Measurements from ENCODE around the gene PIGC. TPM values are rescaled to one million over a fixed set of nuclear protein-coding genes. Genes with fewer than 3 reads are reported as not detected.

The PIGC gene
- total and polyA plus RNA-seq, 12 donors = 19.7 to 33.6 (median 25.2) TPM

GRCh38 chr1:172470149-172470548 lies 26.3 kb upstream of the PIGC start:
- intact Hi-C loops (cut with DNase I) = no loop called here
- no peak for DNase-seq
- 77 to 82% (median 81%) methylated on average over 2 of the region's 2 CpGs for WGBS, 4 donors

GRCh38 chr1:172469717-172470116 lies 25.8 kb upstream of the PIGC start:
- TF ChIP-seq POLR2A (IDR thresholded peaks at IDR 0.05) (no peak), CTCF (IDR thresholded peaks at IDR 0.05) (no peak)
- intact Hi-C loops (cut with DNase I) = no loop called here
- H3K27me3 ChIP-seq = no peaks in the 10 kb centered on the region
- DNase-seq = no peak
- no peak overlapping the region for H3K4me3 ChIP-seq
- peaks cover 0 to 6% of the 10 kb centered on the region in 2 donors for H3K4me1 ChIP-seq (replicated peaks in 1 of 2)
- H3K36me3 ChIP-seq (replicated peaks in 1 of 2) = no peaks in the 10 kb centered on the region
- no peak overlapping the region for H3K27ac ChIP-seq
- no peaks in the 10 kb centered on the region for H3K9me3 ChIP-seq (replicated peaks in 1 of 3)
- WGBS, 4 donors = 60 to 79% (median 73%) methylated on average over 3 of the region's 3 CpGs

More at GRCh38 chr1:172470149-172470548, 26.3 kb upstream of the PIGC start:
- TF ChIP-seq POLR2A (IDR thresholded peaks at IDR 0.05) = no peak
- no peak for TF ChIP-seq CTCF (IDR thresholded peaks at IDR 0.05)
- Histone ChIP-seq H3K4me3 (no peak overlapping the region), H3K36me3 (replicated peaks in 1 of 2) (no peaks in the 10 kb centered on the region), H3K9me3 (replicated peaks in 1 of 3) (no peaks in the 10 kb centered on the region), H3K27me3 (no peaks in the 10 kb centered on the region), H3K4me1 (replicated peaks in 1 of 2) (peaks cover 0 to 6% of the 10 kb centered on the region in 2 donors), H3K27ac (no peak overlapping the region)

- Histone ChIP-seq H3K4me3 (no peak overlapping the region), H3K27me3 (no peaks in the 10 kb centered on the region), H3K9me3 (replicated peaks in 1 of 3) (no peaks in the 10 kb centered on the region), H3K36me3 (replicated peaks in 1 of 2) (no peaks in the 10 kb centered on the region), H3K4me1 (replicated peaks in 1 of 2) (peaks cover 0 to 6% of the 10 kb centered on the region in 2 donors), H3K27ac (no peak overlapping the region)
- no peak for DNase-seq
- TF ChIP-seq CTCF (IDR thresholded peaks at IDR 0.05) (no peak), POLR2A (IDR thresholded peaks at IDR 0.05) (no peak)
- intact Hi-C loops (cut with DNase I) = no loop called here
- WGBS, 4 donors = 89 to 91% (median 89%) methylated on average over 5 of the region's 5 CpGs
Observed at GRCh38 chr1:172468296-172468695, 24.4 kb upstream of the PIGC start.

GRCh38 chr1:172467446-172467845 lies 23.6 kb upstream of the PIGC start:
- H3K27me3 ChIP-seq = no peaks in the 10 kb centered on the region
- intact Hi-C loops (cut with DNase I) = no loop called here
- H3K36me3 ChIP-seq (replicated peaks in 1 of 2) = no peaks in the 10 kb centered on the region
- no peak overlapping the region for H3K4me3 ChIP-seq
- 55 to 79% (median 56%) methylated on average over 3 of the region's 3 CpGs for whole genome bisulfite sequencing, 4 donors
- no peaks in the 10 kb centered on the region for H3K4me1 ChIP-seq (replicated peaks in 1 of 2)
- no peak for DNase-seq
- H3K9me3 ChIP-seq (replicated peaks in 1 of 3) = no peaks in the 10 kb centered on the region
- TF ChIP-seq POLR2A (IDR thresholded peaks at IDR 0.05) = no peak
- no peak for TF ChIP-seq CTCF (IDR thresholded peaks at IDR 0.05)
- H3K27ac ChIP-seq = no peak overlapping the region

Measured in adrenal gland (tissue), 12 donors.